Heart left ventricle (tissue), 16 donors: ENCODE measurements around the gene MED25. TPM values are rescaled to one million over a fixed set of nuclear protein-coding genes. Genes with fewer than 3 reads are reported as not detected.

Source experiments
- ATAC-seq, 4 donors: fragments of 200-7000 bp; cut with Tn5 transposase; one replicate each; pipeline ENCODE4 v1.9.1; 2020 to 2022; ENCODE audit warnings: moderate library complexity in 4 of 4, mild to moderate bottlenecking in 3 of 4, moderate number of reproducible peaks in 1 of 4
- DNase-seq, 5 donors: peaks; one replicate each; pipeline ENCODE4 v3.0.0-alpha.2; 2020
- H3K27ac ChIP-seq, 12 donors: fragments of 200-600 bp; sonication (generic) in 4 of 12; one replicate each; pipeline versions ENCODE4 v1.5.0 to v1.8.0; 2016 to 2022; ENCODE audit warnings: mild to moderate bottlenecking in 2 of 12
- H3K27me3 ChIP-seq, 9 donors: fragments of 200-600 bp; sonication (generic) in 2 of 9; one replicate each; pipeline versions ENCODE4 v1.5.1 to v1.8.0; 2016 to 2022; ENCODE audit warnings: mild to moderate bottlenecking in 3 of 9
- H3K36me3 ChIP-seq, 9 donors: fragments of 200-600 bp; sonication (generic) in 2 of 9; one replicate each; pipeline versions ENCODE4 v1.5.0 to v1.8.0; 2018 to 2022; ENCODE audit warnings: mild to moderate bottlenecking in 2 of 9
- H3K4me1 ChIP-seq, 12 donors: fragments of 200-600 bp; sonication (generic) in 4 of 12; one replicate each; pipeline versions ENCODE4 v1.5.0 to v1.8.0; 2016 to 2022; ENCODE audit warnings: mild to moderate bottlenecking in 3 of 12
- H3K4me3 ChIP-seq, 12 donors: fragments of 200-600 bp; sonication (generic) in 4 of 12; one replicate each; pipeline versions ENCODE4 v1.5.0 to v1.8.0; 2017 to 2022; ENCODE audit warnings: mild to moderate bottlenecking in 9 of 12, moderate library complexity in 4 of 12
- H3K9me3 ChIP-seq, 12 donors: fragments of 200-600 bp; sonication (generic) in 4 of 12; one replicate each; pipeline versions ENCODE4 v1.5.0 to v1.8.0; 2016 to 2022; ENCODE audit warnings: mild to moderate bottlenecking in 1 of 12
- POLR2A ChIP-seq, 2 donors: fragments of 450-650 bp; IDR thresholded peaks; one replicate each; pipeline ENCODE4 v1.6.1; 2017; ENCODE audit warnings: antibody characterized with exemption in 2 of 2, mild to moderate bottlenecking in 2 of 2, moderate library complexity in 2 of 2
- WGBS, 4 donors: extraction: QIAGEN DNeasy Blood & Tissue Kit in 2 of 4; methylation state at CpG; one replicate each; pipeline versions ENCODE4 v1.1.5 to v1.1.7; 2013 to 2018; 5-methylcytosine and 5-hydroxymethylcytosine counted together
- intact Hi-C, 10 donors: fragments of 100-400 bp; cut with DNase I; formaldehyde crosslinking; loops; one replicate each; pipeline versions ENCODE4 v1.11.1 to v1.14.2; 2022
- polyA plus RNA-seq, 2 donors: library from polyadenylated mRNA; stranded (reverse); fragments of 200-250 nt; gene quantifications; one replicate each; pipeline ENCODE4 v1.2.3, GENCODE V29; 2013
- total RNA-seq, 9 donors: library from RNA; depleted of rRNA in 2 of 9; stranded (reverse); fragments of >200 nt in 2 of 9; fragmentation: NEBNext Ultra II Directional in 3 of 9; extraction: Animal tissue kit (Norgen Biotek cat#: 25700) in 3 of 9; gene quantifications; one replicate each; pipeline versions ENCODE4 v1.1.0 to v1.2.4, GENCODE V29; 2016 to 2023
- TF ChIP-seq, protein P1 (sequence below), 12 donors: fragments of 200-600 bp; sonication (generic) in 4 of 12; IDR thresholded peaks; one replicate each; pipeline versions ENCODE4 v1.5.0 to v1.8.0; 2018 to 2022; ENCODE audit warnings: antibody characterized with exemption in 12 of 12, mild to moderate bottlenecking in 5 of 12
- donor health status: ischemic (EF 13 %, LVEDD 7.1; RV severe dilation, severe dysfunction).
- donor health status: healthy with polysubstance abuse.
- donor health status: DM: no; HTN: yes; CAD: no.
- donor health status: DM: no; HTN: no; CAD: no.
- donor health status: ischemic (EF 25% LVEDD 6.9; RV normal size, moderate dysfunction).
- donor health status: ischemic (EF 25% LVEDD 5.7; RV mildly dilated, moderate dysfunction).
- donor health status: healthy.
- donor health status: DM: yes; HTN: yes; CAD: no.
- donor health status: ischemic (EF 35%, LVEDD 5.7; RV mildly dilated, moderate dysfunction).
- donor health status: nonischemic (EF 11% LVEDD 7.7; RV severe dilation, severe dysfunction).
- donor health status: DM: yes; HTN: yes; CAD: no.
- donor health status: PGD.
- donor health status: ischemic (EF 29% LVEDD 5.4; RV normal size, mild dysfunction).
- donor health status: nonischemic (EF 23%, LVEDD 6.1; RV moderate dilation, normal function).

MED25 gene
- total and polyA plus RNA-seq, 11 donors = 44.1 to 119 (median 54.7) TPM

DNA sequence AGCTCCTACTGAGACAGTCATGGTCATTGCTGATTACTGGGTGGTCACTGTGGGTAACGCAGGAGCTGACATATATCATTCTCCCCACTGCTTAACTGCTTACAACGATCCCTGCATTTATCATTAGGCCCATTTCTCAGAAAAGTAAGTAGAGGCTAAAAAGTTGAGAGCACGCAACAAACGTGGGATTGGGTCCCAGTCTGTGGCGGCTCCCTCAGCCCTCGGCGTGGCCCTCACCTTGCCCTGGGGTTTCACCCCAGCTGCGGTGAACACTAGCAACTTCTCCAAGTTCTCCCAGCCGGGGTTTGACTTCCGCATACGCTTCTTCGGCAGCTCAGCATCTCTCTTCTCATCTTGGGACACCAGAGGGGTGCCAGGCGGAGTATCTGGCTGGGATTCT lies 46.8 kb downstream of the MED25 start:
- TF ChIP-seq POLR2A (IDR thresholded peaks at IDR 0.05) = no peak
- TF ChIP-seq, protein P1, sequence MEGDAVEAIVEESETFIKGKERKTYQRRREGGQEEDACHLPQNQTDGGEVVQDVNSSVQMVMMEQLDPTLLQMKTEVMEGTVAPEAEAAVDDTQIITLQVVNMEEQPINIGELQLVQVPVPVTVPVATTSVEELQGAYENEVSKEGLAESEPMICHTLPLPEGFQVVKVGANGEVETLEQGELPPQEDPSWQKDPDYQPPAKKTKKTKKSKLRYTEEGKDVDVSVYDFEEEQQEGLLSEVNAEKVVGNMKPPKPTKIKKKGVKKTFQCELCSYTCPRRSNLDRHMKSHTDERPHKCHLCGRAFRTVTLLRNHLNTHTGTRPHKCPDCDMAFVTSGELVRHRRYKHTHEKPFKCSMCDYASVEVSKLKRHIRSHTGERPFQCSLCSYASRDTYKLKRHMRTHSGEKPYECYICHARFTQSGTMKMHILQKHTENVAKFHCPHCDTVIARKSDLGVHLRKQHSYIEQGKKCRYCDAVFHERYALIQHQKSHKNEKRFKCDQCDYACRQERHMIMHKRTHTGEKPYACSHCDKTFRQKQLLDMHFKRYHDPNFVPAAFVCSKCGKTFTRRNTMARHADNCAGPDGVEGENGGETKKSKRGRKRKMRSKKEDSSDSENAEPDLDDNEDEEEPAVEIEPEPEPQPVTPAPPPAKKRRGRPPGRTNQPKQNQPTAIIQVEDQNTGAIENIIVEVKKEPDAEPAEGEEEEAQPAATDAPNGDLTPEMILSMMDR (IDR thresholded peaks at IDR 0.05) = no peak
- Histone ChIP-seq H3K4me3 (peak overlapping the region in 1 of 12 donors; percentile 5), H3K9me3 (no peaks in the 10 kb centered on the region), H3K27ac (peak overlapping the region in 2 of 12 donors; percentile 9 to 93), H3K36me3 (peaks cover 0 to 50% (median 44%) of the 10 kb centered on the region in 9 donors), H3K27me3 (no peaks in the 10 kb centered on the region), H3K4me1 (peaks cover 7 to 60% (median 38%) of the 10 kb centered on the region in 12 donors)
- 89 to 93% (median 91%) methylated on average over 13 of the region's 13 CpGs for WGBS, 4 donors
- ATAC-seq = no peak
- DNase-seq = no peak
- intact Hi-C loops = loop anchor here in 6 of 10 donors (5.0 to 10.0 kb wide), 4 partner anchors 48 to 190 kb away; partner anchors contain the start of genes MED25 (in 4 of the 6), AP2A1 (in 2 of the 6) and PRMT1 (in 2 of the 6)

DNA sequence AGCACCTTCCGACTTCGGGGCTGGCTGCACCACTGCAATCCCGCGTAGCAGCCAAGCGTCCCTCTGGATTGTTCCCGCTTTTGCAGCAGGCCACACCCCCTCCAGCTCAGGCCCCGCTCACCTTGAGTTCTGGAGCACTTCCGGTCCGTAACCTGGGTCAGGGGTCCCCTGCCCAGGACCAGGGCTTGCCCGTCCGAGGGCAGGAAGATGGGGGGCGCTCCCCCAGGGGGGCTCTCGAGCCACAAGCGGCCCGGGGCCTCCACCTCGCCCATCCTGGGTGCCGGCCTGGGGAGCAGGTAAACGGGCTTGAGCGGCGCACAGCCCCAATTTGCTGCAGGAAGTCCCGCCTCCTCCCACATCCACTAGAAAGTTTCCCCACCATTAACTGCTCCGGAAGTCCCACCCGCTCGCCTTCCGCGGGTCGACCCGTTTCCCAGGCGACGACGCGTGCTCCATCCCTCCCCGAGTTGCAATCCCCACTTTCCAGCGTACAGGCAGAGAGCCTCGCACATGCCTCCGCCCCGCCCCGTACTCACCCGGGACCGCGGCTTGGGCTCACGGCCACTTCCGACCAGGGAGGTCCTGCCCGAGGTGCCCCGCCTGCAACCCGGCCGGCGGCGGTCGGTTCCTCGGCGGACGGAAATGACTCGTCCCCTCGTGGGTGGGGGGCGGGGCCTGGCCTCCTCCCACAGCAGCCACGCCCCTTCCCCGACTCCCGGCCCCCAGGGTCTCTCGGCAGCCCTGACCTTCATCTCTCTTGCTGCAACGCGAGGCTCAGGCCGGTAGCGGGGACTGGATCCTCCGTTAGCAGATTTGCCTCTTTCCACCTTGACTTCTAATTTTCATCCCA lies 49.1 kb downstream of the MED25 start, which contains the start of gene PNKP:
Gene PNKP, minus strand, starts transcription at position 644 of the 850 bp plus-strand sequence. Its CDS starts 372 bp downstream, at position 272.
- H3K27ac ChIP-seq = peak within 1 kb of the TSS; percentile 59 to 98 (median 94)
- H3K27me3 ChIP-seq = no peaks in the 10 kb centered on the region
- 0 to 1% (median 0%) methylated on average over 47 to 65 of the region's 65 CpGs for WGBS, 4 donors
- ATAC-seq (peak; percentile 30 to 69 (median 65)), DNase-seq (peak; percentile 92 to 95 (median 94))
- H3K9me3 ChIP-seq = no peaks in the 10 kb centered on the region
- H3K36me3 ChIP-seq = peaks cover 0 to 38% (median 26%) of the 10 kb centered on the region in 9 donors
- peaks cover 9 to 59% (median 43%) of the 10 kb centered on the region in 12 donors for H3K4me1 ChIP-seq
- intact Hi-C loops = loop anchor here in 7 of 10 donors (1.0 to 10.0 kb wide), 7 partner anchors 16 to 192 kb away; partner anchors contain the start of genes MED25 (in 5 of the 7), AP2A1 (in 2 of the 7), PRMT1 (in 2 of the 7) and FUZ (in 1 of the 7)
- TF ChIP-seq, protein P1 (IDR thresholded peaks at IDR 0.05) = no peak
- peak in 1 of 2 donors; percentile 67 for TF ChIP-seq POLR2A (IDR thresholded peaks at IDR 0.05)
- peak within 1 kb of the TSS; percentile 61 to 92 (median 82) for H3K4me3 ChIP-seq

DNA sequence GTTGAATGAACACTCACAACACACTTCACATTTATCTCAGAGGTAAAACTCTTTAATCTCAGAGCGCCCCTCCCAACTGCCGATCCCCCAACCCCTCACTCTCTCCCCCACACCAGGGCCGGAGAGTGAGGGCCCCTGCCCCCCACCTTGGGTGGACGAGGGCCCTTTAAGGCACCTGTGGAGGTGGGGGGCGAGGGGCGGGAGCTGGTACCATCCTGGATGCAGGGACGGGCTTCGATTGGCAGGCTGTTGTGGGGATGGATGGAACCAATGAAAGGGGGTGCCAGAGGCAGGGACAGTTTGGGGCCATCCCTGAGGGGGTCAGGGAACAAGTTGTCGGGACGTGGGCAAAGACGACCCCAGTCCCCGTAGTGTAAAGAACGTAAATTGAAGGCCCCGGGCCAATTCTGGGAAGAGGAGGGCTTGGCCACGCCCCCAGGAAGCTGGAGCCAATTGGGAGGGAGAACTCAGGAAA lies 51.0 kb downstream of the MED25 start:
- Histone ChIP-seq H3K27me3 (no peaks in the 10 kb centered on the region), H3K9me3 (no peaks in the 10 kb centered on the region), H3K4me1 (peaks cover 9 to 59% (median 43%) of the 10 kb centered on the region in 12 donors), H3K4me3 (peak overlapping the region in 11 of 12 donors; percentile 11 to 72 (median 55)), H3K36me3 (peaks cover 0 to 33% (median 11%) of the 10 kb centered on the region in 9 donors), H3K27ac (peak overlapping the region; percentile 35 to 98 (median 93))
- 1 to 3% (median 2%) methylated on average over 10 to 15 of the region's 15 CpGs for WGBS, 4 donors
- intact Hi-C loops = loop anchor here in 6 of 10 donors (5.0 to 10.0 kb wide), 4 partner anchors 52 to 194 kb away; partner anchors contain the start of genes MED25 (in 4 of the 6), AP2A1 (in 2 of the 6) and PRMT1 (in 2 of the 6)
- ATAC-seq (peak; percentile 6 to 19 (median 11)), DNase-seq (no peak)
- no peak for TF ChIP-seq POLR2A (IDR thresholded peaks at IDR 0.05)
- TF ChIP-seq, protein P1 (IDR thresholded peaks at IDR 0.05) = no peak
